ENCODE measurements around the gene SPARC.

SPARC gene

DNA sequence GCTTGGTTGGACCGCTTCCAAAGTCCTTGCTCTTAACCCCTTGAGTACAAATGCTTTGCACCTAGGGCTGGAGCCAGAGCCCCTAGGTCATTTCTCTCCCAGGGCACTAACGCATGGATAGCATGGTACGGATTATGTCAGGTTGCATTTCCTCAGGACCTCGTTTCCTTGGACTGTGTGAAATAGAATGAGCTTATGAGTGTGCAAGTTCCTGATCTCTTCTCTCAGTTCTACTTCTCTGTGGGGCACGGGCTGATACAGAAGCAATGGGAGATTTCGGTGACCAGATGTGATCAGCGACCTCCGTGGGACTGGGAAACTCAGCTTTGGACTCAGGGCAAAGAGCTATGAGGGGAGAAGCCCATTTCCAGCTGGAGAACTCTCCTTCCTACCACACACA is 14.2 kb downstream of the SPARC start:
- TF ChIP-seq ZFX (IDR thresholded peaks at IDR 0.05; ENCODE audit: borderline replicate concordance) = no peak
- TF ChIP-seq, protein P1, sequence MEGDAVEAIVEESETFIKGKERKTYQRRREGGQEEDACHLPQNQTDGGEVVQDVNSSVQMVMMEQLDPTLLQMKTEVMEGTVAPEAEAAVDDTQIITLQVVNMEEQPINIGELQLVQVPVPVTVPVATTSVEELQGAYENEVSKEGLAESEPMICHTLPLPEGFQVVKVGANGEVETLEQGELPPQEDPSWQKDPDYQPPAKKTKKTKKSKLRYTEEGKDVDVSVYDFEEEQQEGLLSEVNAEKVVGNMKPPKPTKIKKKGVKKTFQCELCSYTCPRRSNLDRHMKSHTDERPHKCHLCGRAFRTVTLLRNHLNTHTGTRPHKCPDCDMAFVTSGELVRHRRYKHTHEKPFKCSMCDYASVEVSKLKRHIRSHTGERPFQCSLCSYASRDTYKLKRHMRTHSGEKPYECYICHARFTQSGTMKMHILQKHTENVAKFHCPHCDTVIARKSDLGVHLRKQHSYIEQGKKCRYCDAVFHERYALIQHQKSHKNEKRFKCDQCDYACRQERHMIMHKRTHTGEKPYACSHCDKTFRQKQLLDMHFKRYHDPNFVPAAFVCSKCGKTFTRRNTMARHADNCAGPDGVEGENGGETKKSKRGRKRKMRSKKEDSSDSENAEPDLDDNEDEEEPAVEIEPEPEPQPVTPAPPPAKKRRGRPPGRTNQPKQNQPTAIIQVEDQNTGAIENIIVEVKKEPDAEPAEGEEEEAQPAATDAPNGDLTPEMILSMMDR (IDR thresholded peaks at IDR 0.05) = no peak
- no peak overlapping the region for H3K27ac ChIP-seq

DNA sequence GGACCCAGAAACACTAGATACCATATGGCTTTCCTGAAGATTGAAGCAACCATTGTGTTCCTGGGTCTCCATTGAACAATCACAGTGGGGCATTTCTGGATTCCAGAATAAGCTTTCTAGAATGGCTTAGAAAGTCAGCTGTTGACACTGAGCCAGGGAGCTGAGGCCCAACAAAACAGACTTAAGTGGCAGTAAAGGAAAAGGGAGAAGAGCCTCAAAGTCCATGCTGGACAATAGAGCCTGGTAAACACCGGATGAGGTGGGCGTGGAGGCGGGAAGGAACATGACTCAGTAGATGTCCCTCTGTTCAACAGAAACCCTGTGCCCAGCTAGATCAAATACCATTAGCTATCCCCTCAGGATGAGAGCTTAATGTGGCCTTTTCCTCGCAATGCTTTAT is 14.8 kb downstream of the SPARC start:
- H3K27ac ChIP-seq = no peak overlapping the region
- no peak for TF ChIP-seq ZFX (IDR thresholded peaks at IDR 0.05; ENCODE audit: borderline replicate concordance)
- TF ChIP-seq, protein P1 (IDR thresholded peaks at IDR 0.05) = no peak

DNA sequence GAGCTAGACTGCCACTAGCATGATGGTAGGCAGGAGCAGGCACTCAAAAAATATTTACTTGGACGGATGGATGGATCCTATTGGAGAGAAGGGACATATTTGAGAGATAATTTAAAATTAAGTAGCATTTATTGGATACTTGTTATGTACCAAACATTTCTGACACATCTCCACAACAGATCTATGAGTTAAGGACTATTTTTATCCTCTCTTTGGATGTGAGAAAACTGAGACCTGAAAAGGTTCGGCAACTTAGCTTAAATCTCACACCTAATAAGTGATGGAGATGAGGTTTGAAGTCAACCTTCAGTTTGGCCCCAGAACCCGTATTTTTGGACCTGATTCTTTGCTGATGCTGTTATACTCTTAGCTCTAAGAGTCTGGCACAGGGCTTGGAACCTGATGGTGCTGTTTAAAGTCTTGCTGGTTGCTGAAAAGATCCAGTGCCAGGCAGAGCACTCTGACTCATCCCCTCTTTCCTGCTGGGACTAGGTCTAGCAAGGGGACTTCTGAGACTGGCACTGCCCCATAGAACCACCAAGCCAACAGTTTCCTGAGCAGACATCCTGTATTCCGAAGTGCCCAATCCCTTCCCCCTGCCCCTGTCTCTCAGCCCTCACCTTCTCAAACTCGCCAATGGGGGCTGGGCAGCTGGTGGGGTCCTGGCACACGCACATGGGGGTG is 15.6 kb downstream of the SPARC start:
- no peak overlapping the region for H3K27ac ChIP-seq
- TF ChIP-seq, protein P1 (IDR thresholded peaks at IDR 0.05) = no peak
- TF ChIP-seq ZFX (IDR thresholded peaks at IDR 0.05; ENCODE audit: borderline replicate concordance) = no peak

DNA sequence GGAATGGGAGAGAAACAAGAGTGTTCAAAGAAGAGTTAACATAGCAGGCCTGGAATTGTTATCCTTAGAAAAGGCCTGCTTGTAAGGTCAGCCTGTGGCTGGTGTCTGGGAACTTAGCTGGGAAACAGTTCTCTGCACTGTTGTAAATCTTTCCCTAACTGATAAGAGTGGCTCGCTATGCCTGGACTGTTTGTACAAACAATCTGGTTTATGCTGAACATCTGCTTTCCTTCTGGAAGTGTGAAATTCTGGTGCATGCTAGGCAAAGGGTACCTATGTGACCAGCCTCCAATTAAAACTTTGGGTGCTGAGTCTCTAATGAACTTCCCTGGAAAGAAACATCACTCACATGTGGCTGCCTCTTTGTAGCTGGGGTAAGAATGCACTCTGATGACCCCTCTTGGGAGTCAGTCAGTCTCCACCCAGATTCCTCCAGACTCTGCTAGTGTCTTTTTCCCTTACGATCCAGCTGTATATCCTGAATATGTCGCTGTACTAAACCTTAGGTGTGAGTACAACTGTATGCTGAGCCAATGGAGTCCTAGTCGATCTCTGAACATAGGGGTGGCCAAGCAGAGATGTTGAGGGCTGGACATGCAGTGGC is 16.5 kb downstream of the SPARC start:
- TF ChIP-seq ZFX (IDR thresholded peaks at IDR 0.05; ENCODE audit: borderline replicate concordance) = no peak
- TF ChIP-seq, protein P1 (IDR thresholded peaks at IDR 0.05) = no peak
- H3K27ac ChIP-seq = no peak overlapping the region

DNA sequence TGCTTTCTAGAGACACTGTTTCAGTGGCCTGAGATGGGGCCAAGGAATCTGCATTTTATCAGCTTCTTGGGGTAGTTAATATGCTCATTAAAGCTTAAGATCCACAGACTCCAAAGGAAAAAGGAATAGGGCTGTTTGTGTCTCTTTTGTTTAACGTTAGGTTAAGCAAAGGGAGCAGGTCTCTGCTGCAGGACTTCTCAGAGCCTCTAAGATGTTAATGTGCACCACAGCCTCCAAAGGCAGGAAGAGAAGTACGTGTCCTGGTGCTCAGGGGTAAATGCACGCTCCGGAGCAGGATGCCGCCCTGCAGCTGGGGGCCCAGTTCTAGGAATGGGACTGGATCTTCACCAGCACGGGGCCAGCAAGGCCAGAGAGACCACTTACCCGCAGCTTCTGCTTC is 19.6 kb downstream of the SPARC start:
- no peak overlapping the region for H3K27ac ChIP-seq
- no peak for TF ChIP-seq ZFX (IDR thresholded peaks at IDR 0.05; ENCODE audit: borderline replicate concordance)
- TF ChIP-seq, protein P1 (IDR thresholded peaks at IDR 0.05) = no peak

DNA sequence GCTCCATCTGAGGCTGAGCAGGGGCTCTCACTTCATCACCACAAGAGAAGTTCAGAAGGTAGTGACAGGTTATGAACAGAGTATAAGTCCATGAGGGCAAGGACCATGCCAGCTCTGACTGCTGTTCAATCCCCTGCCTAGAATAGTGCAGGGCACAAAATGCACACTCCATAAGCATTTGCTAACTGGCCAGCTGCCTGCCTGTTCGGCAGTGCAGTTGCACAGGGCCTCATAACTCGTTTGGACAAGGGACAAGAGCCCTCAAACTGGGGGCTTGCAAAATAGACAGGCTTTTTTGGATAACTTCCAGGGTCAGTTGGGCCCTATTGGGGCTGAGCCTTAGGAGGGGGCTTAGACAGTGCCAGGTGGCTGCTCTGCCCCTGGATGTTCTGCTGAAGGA is 21.1 kb downstream of the SPARC start:
- TF ChIP-seq, protein P1 (IDR thresholded peaks at IDR 0.05) = no peak
- no peak for TF ChIP-seq ZFX (IDR thresholded peaks at IDR 0.05; ENCODE audit: borderline replicate concordance)
- no peak overlapping the region for H3K27ac ChIP-seq
